Endometrium (tissue), 2 donors: ENCODE results near the gene ARL6IP6.
"Not testable (repeated sequence)": the region's sequence is repeated elsewhere in the genome, so short reads cannot be mapped to it uniquely, and the experiment has no call there.

Experiments
- FAIRE-seq: peaks from 2 replicates; lab custom pipeline; 2012; peaks lifted over from hg19 to GRCh38; lab: Jason Lieb, UNC
- donor health status: control.
- donor health status: control.

The ARL6IP6 gene

DNA sequence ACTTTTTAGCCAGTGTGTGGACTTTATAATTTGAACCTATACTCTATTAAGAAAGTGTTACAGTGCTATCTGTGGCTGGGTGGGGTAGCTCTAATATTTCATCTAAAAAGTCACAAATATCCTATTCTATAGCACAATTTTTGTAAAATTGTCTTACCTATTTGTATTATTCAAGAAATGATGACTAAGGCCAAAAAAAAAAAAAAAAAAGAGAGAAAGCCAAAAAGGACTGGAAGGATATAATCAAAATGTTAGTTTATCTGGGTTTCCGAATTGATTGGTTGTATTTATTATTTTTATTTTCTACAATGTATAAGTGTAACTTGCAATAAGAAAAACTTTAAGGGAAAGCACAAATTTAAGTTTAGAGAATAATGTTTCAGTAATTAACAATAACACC lies 5.5 kb downstream of the ARL6IP6 start:
- FAIRE-seq: no peak

DNA sequence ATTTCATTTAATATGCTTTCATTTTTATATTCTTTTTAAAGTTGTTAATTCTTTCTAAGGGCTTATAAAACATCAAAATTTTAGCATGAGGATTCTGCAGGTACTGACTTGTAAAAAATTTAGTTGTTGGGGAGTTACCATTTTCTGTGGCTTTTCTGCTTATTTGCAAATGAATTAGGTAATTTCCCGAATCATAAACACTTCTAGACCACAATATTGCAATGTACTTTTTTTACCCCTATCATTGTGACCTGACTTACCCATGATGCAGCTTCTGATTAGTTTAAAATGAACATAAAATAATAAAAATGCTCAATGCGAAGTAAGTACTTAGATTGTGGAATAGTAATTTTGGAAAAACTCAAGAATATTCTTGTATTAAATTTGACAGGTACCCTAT lies 11.4 kb downstream of the ARL6IP6 start:
- FAIRE-seq: no peak

DNA sequence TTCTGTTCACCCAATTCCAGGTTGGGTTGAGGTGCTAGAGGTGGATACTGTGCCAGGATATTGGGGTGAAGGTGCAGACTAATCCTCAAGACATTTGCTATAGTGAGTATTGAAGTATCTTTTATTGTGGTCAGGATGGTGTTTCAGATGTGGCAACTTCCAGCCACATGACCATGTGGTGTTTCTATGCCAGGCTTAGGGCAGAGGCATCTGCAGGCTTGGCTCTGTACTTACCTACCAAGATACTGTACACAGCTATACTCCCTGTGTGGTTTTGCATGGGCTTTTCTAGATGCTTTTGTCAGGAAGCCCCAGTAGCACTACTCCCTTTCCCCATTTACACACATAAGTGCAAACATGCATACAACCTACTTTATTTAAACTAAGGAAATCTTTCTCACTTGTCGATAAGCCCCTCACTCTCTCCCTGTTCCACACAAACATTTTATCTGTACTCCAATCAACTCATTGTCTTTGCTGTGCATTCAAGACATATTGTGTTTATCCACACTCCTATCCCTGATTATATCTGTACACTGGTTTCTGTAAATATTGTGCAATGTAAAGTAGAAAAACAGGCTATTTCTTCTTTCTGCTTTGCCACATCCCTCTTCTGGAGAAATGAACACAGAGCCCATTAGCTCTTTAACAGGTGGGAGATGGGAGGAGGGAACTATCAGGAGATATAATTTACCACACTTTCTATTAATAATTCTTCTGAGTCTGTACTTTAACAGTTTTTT lies 12.3 kb downstream of the ARL6IP6 start:
- FAIRE-seq: no peak

DNA sequence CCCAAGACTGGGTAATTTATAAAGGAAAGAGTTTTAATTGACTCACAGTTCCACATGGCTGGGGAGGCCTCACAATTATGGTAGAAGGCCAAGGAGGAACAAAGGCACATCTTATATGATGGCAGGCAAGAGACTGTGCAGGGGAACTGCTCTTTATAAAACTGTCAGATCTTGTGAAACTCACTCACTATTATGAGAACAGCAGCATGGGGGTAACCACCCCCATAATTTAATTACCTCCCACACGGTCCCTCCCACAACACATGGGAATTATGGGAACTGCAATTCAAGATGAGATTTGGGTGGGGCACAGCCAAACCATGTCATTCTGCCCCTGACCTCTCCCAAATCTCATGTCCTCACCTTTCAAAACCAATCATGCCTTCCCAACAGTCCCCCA lies 19.1 kb downstream of the ARL6IP6 start:
- FAIRE-seq: not testable (repeated sequence)

DNA sequence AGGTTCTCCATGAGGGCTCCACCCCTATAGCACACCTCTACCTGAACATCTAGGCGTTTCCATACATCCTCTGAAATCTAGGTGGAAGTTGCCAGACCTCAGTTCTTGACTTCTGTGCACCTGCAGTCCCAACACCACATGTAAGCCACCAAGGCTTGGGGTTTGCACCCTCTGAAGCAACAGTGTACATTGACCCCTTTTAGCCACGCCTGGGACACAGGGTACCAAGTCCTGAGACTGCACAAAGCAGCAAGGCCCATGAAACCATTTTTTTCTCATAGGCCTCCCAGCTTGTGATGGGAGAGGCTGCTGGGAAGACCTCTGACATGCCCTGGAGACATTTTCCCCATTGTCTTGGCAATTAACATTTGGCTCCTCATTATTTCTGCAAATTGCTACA lies 20.0 kb downstream of the ARL6IP6 start:
- no peak for FAIRE-seq

DNA sequence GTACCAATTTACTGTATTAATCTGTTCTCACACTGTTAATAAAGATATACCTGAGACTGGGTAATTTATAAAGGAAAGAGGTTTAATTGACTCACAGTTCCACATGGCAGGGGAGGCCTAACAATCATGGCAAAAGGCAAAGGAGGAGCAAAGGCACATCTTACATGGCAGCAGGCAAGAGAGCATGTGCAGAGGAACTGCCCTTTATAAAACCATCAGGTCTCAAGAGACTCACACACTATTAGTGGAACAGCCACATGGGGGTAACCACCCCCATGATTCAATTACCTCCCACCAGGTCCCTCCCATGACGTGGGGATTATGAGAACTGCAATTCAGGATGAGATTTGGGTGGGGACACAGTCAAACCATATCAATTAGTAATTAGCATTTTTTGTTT lies 21.3 kb downstream of the ARL6IP6 start:
- FAIRE-seq: not testable (repeated sequence)

DNA sequence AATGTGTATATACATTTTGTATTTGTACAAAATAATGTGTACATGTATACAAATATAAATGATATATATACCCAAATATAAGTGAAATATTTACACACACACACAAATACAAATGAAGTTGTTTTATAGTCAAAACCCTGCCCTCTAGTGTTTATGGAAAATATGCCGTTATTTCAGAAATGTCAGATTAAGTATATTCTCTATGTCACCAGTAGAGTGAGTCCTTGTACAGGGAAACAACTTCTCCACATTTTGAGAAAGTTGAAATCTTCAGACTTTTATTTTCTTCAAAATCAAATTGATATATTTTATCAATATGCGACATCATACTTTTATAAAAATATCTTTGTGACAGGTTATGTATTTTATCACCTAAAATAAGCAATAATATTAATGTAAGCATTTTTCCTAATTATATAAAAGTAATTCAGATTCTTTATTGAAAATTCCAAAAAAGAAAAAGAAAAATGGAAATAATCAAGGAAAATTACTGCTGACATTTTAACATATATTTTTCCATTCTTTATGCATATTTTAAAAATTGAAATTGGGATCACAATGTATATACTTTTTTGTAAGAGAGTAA lies 22.4 kb downstream of the ARL6IP6 start:
- FAIRE-seq: peak; percentile 99

DNA sequence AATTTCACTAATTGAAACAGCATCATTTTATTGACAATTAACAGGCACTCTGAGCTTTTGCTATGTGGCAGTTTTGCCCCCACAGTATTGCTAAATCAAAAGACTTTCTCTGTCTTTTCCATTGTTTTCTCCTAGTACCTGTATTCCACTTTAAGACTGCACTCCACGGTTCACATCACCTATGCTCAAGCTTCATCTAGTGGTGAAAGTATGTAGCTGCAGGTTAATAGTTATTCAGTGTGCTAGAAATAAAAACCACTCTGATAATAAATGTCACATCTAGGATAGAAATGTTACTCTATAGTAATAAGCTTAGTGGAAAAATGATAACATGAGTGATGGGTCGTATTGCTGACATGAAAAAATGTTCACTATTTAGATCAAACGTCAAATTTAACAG lies 24.6 kb downstream of the ARL6IP6 start:
- FAIRE-seq: peak; percentile 23

DNA sequence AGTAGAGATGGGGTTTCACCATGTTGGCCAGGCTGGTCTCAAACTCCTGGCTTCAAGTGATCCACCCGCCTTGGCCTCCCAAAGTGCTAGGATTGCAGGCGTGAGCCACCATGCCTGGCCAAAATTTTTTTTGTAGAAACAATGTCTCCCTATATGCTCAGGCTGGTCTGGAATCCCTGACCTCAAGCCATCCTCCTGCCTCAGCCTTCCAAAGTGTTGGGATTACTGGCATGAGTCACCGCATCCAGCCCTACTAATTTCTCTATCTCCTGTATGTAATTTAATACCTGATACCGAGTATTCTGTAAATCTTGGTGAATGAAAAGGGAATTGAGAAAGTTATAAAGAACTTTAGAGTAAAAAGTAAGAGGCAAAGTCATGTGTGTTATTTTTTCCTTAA lies 29.3 kb downstream of the ARL6IP6 start:
- FAIRE-seq: not testable (repeated sequence)

DNA sequence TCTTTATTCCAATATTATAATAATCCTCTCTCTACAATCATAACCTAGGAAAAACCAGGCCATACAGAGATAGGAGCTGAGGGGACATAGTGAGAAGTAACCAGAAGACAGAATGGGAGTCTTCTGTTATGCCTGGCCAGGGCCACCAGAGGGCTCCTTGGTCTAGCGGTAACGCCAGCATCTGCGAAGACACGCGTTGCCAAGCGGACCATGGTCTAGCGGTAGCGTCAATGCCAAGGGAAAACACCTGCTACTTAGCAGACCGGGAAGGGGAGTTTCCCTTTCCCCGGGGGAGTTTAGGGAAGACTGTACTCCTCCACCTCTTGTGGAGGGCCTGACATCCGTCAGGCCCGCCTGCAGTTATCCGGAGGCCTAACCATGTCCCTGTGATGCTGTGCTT lies 36.6 kb downstream of the ARL6IP6 start:
- no peak for FAIRE-seq

DNA sequence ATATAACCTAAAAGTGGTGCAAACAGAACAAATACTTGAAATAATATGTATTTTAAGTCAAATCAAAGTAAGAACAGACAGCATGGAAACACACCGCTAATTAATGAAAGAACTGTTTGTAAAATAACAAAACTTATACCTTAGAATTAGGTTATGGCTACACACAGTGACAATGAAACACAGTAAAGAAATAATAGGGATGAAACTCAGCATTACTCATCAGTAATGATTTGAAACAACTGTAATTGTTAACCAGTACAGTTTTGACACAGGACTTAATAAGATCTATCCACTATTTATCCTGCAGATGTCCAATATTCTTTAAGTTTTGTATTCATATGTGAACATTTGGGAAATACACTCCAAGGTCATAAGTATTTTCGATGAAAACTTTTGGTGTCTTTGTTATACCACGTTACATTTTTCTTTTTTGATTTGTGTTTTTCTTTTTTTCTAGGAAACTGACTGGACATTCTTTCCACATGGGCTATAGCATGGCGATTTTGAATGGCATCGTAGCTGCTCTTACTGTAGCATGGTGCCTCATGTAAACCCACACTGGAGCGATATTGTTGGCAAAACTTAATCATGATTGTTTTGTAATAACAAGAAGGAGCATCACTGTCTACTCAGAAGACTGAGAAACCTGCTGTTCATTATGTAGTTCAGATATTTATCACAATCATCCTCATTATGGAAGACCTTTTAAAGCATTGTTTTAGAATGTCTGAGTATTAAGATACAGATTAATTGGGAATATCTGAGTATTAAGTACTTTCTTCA lies 41.1 kb downstream of the ARL6IP6 start:
- no peak for FAIRE-seq

DNA sequence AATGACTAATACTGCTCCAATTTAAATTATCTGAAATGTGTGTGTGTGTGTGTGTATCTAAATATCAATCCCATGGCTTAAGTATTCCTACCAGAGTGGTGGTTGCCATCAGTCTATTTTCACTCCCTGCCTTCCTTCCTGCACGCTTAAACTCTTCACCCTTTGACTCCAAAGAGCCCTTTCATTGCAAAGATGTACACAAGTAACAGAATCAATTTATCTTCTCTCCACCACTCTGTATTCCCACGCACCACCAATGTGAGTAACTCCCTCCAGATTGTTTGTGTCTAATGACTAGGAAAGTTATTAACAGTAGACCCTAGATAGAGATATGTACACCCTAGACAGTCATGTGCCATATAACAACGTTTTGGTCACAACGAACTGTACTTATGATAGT lies 42.8 kb downstream of the ARL6IP6 start:
- FAIRE-seq: no peak

DNA sequence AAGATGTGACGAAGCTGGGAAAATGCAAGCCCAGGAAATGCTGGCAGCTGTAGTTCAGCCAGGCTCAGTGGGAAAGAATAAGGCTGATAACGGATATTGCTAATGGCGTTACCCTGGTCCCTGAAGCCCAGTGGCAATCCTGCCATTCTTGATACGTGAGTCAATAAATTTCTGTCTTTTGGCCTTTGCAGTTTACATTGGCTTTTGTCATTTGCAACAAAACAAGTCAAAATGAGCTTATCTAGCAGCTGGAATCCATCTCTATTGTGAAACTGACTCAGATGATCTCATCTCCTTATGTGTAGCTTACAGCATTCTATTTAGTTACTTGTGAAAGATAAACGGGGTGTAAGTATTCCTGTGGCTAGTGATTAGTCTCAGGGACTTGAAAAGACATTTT lies 43.8 kb downstream of the ARL6IP6 start:
- FAIRE-seq: no peak

DNA sequence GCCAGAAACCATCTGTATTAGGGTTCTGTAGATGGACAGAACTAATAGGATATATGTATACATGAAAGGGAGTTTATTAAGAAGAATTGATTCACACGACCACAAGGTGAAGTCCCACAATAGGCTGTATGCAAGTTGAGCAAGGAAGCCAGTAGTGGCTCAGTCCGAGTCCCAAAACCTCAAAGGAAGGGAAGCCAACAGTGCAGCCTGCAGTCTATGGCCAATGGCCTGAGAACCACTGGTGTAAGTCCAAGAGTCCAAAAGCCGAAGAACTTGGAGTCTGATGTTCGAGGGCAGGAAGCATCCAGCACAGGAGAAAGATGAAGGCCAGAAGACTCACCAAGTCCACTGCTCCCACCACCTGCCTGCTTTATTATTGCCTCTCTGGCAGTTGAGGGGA lies 44.8 kb downstream of the ARL6IP6 start:
- not testable (repeated sequence) for FAIRE-seq

DNA sequence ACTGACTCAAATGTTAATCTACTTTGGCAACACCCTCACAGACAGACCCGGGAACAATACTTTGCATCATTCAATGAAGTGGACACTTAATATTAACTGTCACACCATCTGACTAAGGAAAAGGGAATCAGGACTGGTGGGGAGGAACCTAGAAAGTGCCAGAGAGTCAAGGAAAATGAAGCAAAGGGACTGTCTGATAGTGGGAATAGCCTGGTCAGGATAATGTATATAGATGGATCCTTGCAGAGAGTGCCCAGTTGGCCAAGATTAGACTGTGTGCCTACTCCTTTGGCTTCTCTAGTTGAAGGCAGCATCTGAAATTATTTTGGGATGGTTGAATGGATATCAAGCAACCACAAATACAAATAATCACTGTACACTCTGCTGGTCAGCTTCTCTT lies 45.2 kb downstream of the ARL6IP6 start:
- FAIRE-seq: no peak

DNA sequence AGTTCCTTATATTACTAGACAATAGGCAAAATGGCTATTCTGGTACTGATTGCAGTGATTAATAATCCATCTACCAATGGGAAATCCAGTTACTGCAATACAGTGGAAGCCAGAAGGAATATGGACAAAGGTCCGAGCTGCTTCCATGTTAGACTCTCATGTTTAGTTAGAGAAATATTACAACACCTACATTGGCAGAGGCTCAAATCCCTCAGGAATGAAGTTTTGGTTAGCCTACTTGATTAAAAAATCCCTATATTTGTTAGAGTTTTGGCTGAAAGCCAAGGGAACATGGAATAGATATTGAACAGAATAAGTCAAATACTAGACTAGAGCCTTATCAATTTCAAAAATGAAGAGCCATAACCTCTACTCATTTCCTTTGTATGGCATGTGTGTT lies 48.5 kb downstream of the ARL6IP6 start:
- FAIRE-seq: no peak

DNA sequence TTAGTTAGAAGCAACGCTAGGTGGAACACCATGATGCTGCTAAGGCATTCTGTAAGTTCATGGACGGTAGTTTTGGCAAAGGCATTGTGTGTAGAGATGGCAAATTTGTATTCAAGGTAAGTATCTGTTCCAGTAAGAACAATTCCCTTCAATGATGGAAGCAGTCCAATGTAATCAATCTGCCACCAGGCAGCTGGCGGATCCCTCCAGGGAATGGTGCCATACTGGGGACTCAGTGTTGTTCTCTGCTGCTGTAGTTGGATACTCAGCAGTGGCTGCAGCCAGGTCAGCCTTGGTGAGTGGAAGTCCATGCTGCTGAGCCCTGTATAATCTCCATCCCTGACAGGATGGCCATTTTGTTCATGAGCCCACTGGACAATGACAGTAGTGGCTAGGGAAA lies 62.8 kb downstream of the ARL6IP6 start:
- FAIRE-seq: no peak

DNA sequence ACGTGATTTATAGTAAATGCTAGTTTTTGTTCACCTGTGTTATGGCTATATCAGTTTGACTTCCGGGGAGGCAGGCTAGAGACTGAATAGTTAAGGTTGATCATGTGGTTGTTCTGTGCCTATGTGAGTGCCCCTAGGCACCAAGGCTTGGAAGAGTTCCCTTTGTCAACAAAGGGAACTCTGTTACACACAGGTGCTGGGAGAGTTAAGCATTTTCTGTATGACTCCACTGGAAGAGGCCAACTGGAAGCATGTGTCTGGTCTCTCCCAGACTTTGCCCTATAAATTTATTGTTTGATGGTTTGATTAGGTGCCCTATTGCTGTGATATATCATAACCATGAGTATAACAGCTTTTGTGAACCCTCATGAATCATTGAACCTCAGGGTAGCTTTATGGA lies 63.8 kb downstream of the ARL6IP6 start:
- no peak for FAIRE-seq

DNA sequence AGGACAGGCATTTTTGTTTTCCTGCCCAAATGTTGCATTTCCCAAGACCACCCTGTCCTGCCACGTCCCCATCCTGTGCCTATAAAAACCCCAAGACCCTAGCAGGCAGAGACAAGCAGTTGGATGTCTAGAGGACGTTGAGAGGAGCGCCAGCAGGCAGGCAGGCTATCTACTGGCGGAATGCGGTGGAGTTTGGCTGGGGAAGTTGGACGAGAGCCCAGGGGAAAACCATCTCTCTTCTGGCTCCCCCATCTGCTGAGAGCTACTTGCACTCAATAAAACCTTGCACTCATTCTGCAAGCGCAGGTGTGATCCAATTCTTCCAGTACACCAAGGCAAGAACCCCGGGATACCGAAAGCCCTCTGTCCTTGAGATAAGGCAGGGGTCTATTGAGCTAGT lies 72.5 kb downstream of the ARL6IP6 start:
- no peak for FAIRE-seq

DNA sequence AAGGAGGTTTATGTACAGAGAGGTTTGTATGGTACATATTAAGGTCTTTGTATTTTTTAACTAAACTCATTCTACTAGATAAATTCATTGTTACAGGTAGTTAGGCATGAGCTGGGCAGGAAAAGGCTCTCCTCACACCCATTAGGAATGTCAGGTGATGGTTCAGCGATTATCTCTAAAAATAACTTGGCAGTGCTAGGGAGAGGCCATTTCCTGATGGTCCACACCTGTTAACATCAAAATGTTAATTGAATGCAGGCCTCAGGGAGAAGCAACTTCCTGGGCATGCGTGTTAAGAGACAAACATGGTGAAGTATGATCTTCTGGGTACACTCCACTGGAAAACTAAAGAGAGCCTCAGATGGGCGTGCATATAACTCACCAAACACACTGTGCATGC lies 73.6 kb downstream of the ARL6IP6 start:
- FAIRE-seq: no peak

DNA sequence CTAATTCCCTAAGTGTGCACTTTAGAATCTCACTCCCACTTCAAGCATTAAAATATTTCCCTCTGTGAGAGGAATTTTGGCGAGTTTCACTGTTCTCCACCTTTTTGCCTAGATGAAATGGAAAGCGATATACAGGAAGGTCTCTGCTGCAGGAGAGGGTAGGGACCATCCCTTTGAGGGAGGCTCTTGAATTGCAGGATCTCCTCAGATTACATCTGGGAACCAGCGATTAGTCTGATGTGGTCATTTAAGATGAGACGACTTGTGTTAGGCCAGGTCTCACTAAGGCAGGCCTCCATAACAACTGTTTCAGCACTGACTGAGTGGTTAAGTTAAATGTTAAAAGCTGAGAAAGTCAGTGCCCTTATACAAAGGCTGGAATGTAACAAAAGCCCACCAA lies 74.6 kb downstream of the ARL6IP6 start:
- no peak for FAIRE-seq

DNA sequence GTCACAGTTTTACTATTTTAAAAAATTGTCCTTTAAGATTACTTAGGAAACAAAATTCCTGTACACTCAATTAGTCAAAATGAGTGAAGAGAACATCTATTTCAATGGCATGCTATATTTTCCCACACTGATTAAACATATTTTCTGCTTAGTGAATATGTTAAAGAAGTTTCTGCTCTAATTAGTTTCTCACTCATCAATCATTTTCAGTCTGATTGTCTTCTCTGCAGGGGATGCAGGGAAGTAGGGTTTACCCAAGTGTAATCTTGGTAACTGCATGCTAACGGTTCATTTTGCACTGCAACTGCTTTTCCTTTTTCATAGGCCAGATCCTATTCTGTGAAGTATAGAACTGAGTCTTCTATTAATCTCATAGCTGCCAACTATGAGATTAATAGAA lies 78.5 kb downstream of the ARL6IP6 start:
- FAIRE-seq: no peak

DNA sequence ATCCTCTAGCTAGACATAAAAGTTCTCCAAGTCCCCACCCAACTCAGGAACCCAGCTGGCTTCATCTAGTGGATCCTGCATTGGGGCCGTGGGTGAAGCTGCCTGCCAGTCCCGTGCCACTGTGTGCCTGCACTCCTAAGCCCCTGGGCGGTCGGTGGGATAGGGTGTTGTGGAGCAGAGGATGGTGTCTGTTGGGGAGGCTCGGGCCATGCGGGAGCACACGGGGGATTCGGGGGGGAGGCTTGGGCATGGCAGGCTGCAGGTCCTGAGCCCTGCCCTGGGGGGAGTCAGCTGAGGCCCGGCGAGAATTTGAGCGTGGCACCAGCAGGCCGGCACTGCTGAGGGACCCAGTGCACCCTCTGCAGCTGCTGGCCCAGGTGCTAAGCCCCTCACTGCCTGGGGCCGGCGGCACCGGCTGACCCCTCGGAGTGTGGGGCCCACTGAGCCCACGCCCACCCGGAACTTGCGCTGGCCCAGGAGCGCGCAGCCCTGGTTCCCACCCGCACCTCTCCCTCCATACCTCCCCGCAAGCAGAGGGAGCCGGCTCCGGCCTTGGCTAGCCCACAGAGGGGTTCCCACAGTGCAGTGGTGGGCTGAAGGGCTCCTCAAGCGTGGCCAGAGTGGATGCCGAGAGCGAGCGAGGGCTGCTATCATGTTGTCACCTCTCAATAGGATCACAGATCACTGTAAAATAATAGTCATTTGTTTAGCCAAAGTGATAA lies 86.4 kb downstream of the ARL6IP6 start:
- no peak for FAIRE-seq
